M059J (cell line): ENCODE results near the gene PPP1R14B. TPM values are rescaled to one million over a fixed set of nuclear protein-coding genes. Genes with fewer than 3 reads are reported as not detected.

Experiments used
- DNase-seq: peaks from one replicate; pipeline ENCODE4 v3.0.0-alpha.2; 2012; ENCODE audit warnings: low read depth
- total RNA-seq: library from RNA; depleted of rRNA; stranded (reverse); fragments of >200 nt; shearing (Covaris generic); gene quantifications from 2 replicates; pipeline ENCODE4 v1.2.3, GENCODE V29; 2014

Gene PPP1R14B
- total RNA-seq, 1 experiment from 2014 or later, result 263 TPM

- peak; percentile 41 for DNase-seq
Measured at GRCh38 chr11:64230985-64231365, 15.8 kb downstream of the PPP1R14B start.

- peak; percentile 94 for DNase-seq
Measured at GRCh38 chr11:64230171-64230984, 16.4 kb downstream of the PPP1R14B start, which contains the start of gene DNAJC4. Gene DNAJC4, plus strand, starts transcription at chr11:64230548. Its CDS starts 307 bp downstream, at chr11:64230855.

- DNase-seq, result no peak
Measured at GRCh38 chr11:64229744-64230170, 17.0 kb downstream of the PPP1R14B start.

GRCh38 chr11:64229090-64229743, 17.5 kb downstream of the PPP1R14B start:
- DNase-seq, result no peak

- no peak for DNase-seq
Measured at GRCh38 chr11:64227405-64227956, 19.3 kb downstream of the PPP1R14B start.

- DNase-seq, result peak; percentile 32
Measured at GRCh38 chr11:64226507-64227051, 20.2 kb downstream of the PPP1R14B start.

GRCh38 chr11:64225608-64226506, 20.9 kb downstream of the PPP1R14B start, which contains the start of the genes NUDT22 and TRPT1:
Gene NUDT22, plus strand, starts transcription at chr11:64226274. Its CDS starts 379 bp downstream, at chr11:64226653.
Gene TRPT1, minus strand, starts transcription at chr11:64226186. Its CDS starts 326 bp downstream, at chr11:64225860.
- DNase-seq, result peak; percentile 80

- DNase-seq, result no peak
Measured at GRCh38 chr11:64224891-64225607, 21.7 kb downstream of the PPP1R14B start.

- DNase-seq, result peak; percentile 68
Measured at GRCh38 chr11:64224151-64224890, 22.4 kb downstream of the PPP1R14B start.

- no peak for DNase-seq
Measured at GRCh38 chr11:64223001-64223651, 23.6 kb downstream of the PPP1R14B start.

- no peak for DNase-seq
Measured at GRCh38 chr11:64222651-64223000, 24.1 kb downstream of the PPP1R14B start.

GRCh38 chr11:64220798-64221197, 25.9 kb downstream of the PPP1R14B start:
- no peak for DNase-seq

GRCh38 chr11:64220271-64220670, 26.5 kb downstream of the PPP1R14B start:
- DNase-seq, result no peak

- DNase-seq, result no peak
Measured at GRCh38 chr11:64219755-64220154, 27.0 kb downstream of the PPP1R14B start.

- no peak for DNase-seq
Measured at GRCh38 chr11:64219354-64219684, 27.4 kb downstream of the PPP1R14B start.

GRCh38 chr11:64218628-64219353, 28.0 kb downstream of the PPP1R14B start:
- DNase-seq, result no peak

- DNase-seq, result no peak
Measured at GRCh38 chr11:64216879-64217278, 29.9 kb downstream of the PPP1R14B start.

- no peak for DNase-seq
Measured at GRCh38 chr11:64211181-64211872, 35.4 kb downstream of the PPP1R14B start.
